Measurements from ENCODE around the gene KCNT2.
"Not testable (repeated sequence)": the region's sequence is repeated elsewhere in the genome, so short reads cannot be mapped to it uniquely, and the experiment has no call there.

Gene KCNT2

GRCh38 chr1:196590959-196591358 lies 17.3 kb downstream of the KCNT2 start:
- DNase-seq (ENCODE audit: low spot score), result no peak

- no peak for DNase-seq (ENCODE audit: low spot score)
Measured at GRCh38 chr1:196590012-196590708, 18.1 kb downstream of the KCNT2 start.

DNA sequence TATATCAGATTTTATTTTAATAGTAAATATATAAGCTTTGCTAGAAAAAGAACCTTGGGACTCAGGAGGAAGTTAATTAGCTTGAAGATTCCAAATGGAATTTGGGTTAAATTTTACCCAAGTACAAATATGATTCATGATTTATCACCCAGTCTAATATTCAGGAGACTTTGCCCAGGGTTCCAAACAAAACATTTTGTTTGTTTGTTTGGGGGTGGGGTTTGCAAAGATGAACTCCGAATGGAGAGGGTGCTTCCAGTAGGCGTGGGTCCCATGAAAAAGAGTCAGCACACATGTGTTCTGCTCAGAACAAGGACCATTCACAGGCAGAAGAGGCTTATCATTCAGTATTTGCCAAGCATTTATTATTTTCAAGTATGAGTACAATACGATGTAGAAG lies 23.5 kb downstream of the KCNT2 start:
- no peak for DNase-seq (ENCODE audit: low spot score)

DNA sequence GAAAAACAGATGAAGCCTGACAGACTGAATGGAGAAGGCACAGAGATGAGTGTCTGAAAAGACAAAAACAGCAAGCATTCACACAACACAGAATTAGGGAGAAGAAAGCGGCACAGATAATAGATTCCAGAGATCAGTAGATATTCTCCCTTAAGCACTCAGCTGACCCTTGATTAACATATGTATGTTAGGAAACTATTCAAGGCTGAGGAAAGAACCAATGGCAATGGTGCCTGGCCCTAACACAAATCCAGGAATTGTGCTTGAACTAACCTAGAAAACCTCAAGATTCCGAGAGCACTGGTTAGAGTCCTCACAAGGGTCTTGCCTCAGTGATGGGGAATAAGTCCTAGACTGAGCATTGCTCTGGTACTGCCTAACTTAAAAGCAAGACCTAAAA lies 30.9 kb downstream of the KCNT2 start:
- DNase-seq (ENCODE audit: low spot score), result no peak

GRCh38 chr1:196573226-196573625 lies 35.0 kb downstream of the KCNT2 start:
- DNase-seq (ENCODE audit: low spot score), result no peak

DNA sequence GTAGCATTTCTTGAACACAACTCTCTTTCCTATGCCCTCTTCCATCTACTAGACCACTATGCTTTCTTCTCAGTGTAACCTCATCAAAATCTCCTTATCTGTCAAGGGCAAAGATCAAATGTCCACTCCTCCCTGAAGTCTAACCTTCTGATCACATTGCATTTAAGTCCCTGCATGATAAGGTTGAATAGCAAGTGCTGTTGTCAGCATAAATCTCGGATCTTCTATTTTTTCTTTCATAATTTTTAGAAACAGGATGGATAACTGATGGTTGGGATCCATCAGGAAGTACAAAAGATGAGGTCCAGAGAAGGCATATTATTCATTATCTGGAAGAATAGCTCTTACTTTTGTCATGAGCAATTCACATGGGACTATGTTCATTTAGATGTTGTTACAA lies 41.0 kb downstream of the KCNT2 start:
- no peak for DNase-seq (ENCODE audit: low spot score)

- no peak for DNase-seq (ENCODE audit: low spot score)
Measured at GRCh38 chr1:196563768-196564167, 44.5 kb downstream of the KCNT2 start.

- no peak for DNase-seq (ENCODE audit: low spot score)
Measured at GRCh38 chr1:196559314-196559713, 48.9 kb downstream of the KCNT2 start.

DNA sequence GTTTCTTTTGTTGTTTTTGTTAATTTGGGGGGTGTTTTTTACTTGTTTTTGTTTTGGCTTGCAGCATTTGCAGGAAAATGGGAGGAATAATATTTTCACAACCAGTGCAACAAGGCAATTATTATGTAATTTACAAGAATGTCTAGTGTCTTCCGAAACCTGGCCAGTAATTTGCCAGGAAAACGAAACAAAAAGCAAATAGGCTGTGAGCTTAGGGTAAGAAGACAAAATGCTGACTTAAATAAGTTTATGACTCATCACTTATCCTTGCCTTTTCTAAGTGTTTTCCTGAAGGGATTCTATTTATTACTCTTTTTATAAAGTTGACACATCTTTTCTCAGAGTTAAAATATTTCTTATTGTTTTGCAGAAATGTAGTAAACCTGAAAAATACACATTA lies 49.8 kb downstream of the KCNT2 start:
- no peak for DNase-seq (ENCODE audit: low spot score)

- no peak for DNase-seq (ENCODE audit: low spot score)
Measured at GRCh38 chr1:196557797-196558196, 50.4 kb downstream of the KCNT2 start.

- DNase-seq (ENCODE audit: low spot score), result no peak
Measured at GRCh38 chr1:196550731-196551130, 57.5 kb downstream of the KCNT2 start.

DNA sequence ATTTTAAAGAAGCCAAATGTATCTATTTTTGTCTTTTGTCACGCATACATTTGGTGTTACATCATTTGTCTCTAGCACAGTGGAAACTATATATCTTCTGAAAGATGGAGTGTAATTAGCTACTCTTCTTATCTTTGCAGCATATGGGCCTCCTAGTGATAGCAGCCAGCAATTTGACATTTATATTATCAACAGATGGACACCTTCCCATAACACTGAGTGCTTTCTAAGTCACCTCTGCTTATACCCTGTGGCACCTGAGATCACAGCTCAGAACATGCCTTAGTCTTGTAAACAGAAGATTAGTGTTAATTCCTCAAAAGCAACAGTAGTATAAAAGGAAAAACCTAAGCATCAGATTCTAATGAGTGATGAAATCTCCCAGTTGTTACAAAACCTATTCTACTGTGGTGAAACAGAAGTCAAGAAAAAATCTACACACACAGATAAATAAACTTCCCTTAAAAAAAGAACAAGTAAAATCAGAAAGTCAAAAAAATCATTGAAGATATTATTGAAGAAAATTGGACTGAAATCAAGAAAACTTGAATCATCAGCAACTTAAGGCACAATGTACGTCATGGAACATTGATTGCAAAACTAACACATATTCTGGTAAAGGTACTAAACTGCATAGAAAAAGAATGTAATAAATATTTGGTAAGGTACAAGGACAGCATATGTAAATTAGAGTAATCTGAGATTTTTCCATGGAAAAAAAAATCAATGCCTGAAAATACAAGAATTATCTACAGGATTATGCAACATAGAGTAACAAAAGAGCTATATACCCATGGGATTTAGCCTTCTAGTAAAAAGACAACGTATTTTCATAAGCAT lies 61.7 kb downstream of the KCNT2 start:
- DNase-seq (ENCODE audit: low spot score), result no peak

DNA sequence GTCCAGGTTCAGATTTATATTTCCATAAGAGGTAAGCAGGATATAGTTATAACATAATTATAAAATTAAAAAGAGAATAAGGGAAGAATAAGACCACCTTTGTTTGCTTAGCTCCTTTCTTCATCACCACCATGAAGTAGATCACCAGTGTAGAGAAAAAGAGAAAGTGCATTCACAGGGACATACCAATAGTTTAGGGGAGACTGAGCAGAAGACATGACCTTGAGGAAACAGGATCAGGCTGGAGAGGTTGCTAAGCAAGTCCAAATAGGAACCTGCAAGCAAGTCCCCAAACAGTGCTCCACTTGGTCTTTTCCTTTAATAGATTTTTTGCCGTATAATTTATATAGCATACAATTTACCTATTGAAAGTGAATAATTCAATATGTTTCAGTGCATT lies 63.0 kb downstream of the KCNT2 start:
- no peak for DNase-seq (ENCODE audit: low spot score)

GRCh38 chr1:196544617-196545016 lies 63.6 kb downstream of the KCNT2 start:
- no peak for DNase-seq (ENCODE audit: low spot score)

DNA sequence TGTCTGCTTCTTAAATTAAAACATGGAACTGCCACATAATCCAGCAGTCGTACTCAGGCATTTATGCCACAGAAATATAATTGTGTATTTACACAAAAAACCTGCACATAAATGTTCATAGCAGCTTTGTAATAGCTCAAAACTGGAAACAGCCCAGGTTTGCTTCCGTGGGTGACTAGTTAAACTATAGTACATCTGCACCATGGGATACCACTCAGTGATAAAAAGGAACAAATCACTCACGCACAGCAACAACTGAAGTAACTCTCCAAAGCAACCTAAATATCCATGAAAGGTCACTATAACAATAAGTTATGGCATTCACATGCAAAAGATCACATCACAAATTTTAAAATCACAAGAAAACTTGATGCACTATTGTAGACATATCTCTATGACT lies 64.4 kb downstream of the KCNT2 start:
- DNase-seq (ENCODE audit: low spot score), result no peak

DNA sequence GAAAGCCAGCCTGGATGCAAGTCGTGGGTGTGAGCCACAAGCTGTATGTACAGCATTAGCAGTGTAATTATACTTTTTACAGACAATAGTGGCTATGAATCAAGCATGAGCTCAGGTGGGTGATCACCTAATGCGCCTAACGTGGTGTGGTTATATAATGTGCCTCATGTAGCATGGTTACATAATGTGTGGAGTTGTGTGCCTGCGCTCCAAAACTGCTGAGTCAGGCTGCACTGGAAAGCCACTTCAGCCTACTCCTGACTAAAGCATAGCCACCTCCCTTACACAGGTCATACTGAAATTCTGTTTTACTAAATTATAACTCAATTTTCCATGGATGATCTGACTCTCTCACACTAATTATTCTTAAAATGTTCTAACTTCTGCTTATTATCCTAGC lies 69.8 kb downstream of the KCNT2 start:
- no peak for DNase-seq (ENCODE audit: low spot score)

GRCh38 chr1:196535727-196536126 lies 72.5 kb downstream of the KCNT2 start:
- DNase-seq (ENCODE audit: low spot score), result peak; percentile 18

DNA sequence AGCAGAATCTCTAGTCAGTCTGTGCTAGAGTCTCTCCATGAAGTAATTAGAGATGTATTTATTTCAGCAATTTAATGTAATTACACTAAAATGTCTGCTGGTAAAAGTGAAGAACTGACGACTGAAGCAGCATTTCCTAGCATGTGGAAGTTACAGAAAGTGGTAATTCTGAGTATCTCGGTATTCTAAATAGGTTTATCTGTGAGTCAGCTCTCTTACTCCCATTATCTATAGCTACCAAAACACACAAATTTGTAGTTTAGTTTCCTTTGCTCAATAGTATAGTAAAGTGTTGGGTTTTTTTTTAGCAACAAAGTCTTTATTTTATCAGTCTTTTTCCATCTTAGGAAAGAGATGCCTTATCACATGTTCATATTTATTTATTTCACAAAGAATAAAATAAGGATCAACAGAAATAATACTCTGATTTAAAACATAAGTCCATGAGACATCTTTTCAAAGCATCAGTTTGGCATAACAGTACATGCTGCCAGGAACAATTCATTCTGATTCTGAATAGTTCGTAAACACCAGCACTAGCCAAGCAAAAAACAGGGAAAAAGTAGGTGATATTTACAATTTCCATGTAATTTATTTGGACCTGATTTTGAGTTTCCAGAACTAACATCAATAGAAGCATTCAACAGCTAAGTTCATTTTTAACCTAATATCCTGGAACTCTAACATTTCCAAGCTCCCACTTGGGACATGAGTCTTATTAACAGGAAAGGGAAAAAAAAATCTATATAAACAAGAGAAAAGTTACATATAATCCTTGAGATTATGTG lies 76.3 kb downstream of the KCNT2 start:
- DNase-seq (ENCODE audit: low spot score), result no peak

DNA sequence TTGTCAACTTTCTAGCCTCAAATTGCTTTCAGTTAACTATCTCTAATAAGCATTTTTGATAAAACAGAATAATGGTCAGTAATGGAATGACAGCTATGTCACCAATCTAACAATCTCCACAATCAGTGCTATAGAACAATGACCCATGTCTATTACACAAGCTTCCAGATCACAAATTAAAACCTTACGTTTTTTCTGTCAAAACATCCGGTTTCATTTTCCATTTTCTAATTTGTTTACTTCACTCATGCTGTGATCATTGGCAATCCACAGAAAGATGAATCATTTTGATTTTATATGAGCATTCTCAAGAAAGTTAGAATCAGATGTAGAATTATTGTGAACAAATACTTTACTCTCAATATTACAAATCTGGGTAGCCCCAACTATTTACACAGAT lies 80.3 kb downstream of the KCNT2 start:
- no peak for DNase-seq (ENCODE audit: low spot score)

DNA sequence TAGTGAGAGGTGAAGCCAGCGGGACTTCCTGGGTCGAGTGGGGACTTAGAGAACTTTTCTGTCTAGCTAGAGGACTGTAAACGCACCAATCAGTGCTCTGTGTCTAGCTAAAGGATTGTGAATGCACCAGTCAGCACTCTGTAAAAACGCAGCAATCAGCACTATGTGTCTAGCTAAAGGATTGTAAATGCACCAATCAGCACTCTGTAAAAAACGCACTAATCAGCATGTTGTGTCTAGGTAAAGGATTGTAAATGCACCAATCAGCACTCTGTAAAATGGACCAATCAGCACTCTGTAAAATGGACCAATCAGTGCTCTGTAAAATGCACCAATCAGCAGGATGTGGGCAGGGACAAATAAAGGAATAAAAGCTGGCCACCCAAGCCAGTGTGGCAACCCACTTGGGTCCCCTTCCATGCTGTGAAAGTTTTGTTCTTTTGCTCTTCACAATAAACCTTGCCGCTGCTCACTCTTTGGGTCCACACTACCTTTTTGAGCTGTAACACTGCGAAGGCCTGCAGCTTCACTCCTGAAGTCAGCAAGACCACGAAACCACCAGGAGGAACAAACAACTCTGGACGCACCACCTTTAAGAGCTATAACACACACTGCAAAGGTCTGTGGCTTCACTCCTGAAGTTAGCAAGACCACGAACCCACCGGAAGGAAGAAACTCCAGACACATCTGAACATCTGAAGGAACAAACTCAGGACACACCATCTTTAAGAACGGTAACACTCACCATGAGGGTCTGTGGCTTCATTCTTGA lies 85.5 kb downstream of the KCNT2 start:
- DNase-seq (ENCODE audit: low spot score), result not testable (repeated sequence)

GRCh38 chr1:196517193-196517592 lies 91.0 kb downstream of the KCNT2 start:
- DNase-seq (ENCODE audit: low spot score), result no peak

- no peak for DNase-seq (ENCODE audit: low spot score)
Measured at GRCh38 chr1:196516373-196516772, 91.9 kb downstream of the KCNT2 start.
